ENCODE measurements around the gene SORT1. TPM values are rescaled to one million over a fixed set of nuclear protein-coding genes. Genes with fewer than 3 reads are reported as not detected.

Gene SORT1
- polyA plus RNA-seq, 1 of the 3 experiments (the other 2 are of a cell fraction) = 8.5 TPM

DNA sequence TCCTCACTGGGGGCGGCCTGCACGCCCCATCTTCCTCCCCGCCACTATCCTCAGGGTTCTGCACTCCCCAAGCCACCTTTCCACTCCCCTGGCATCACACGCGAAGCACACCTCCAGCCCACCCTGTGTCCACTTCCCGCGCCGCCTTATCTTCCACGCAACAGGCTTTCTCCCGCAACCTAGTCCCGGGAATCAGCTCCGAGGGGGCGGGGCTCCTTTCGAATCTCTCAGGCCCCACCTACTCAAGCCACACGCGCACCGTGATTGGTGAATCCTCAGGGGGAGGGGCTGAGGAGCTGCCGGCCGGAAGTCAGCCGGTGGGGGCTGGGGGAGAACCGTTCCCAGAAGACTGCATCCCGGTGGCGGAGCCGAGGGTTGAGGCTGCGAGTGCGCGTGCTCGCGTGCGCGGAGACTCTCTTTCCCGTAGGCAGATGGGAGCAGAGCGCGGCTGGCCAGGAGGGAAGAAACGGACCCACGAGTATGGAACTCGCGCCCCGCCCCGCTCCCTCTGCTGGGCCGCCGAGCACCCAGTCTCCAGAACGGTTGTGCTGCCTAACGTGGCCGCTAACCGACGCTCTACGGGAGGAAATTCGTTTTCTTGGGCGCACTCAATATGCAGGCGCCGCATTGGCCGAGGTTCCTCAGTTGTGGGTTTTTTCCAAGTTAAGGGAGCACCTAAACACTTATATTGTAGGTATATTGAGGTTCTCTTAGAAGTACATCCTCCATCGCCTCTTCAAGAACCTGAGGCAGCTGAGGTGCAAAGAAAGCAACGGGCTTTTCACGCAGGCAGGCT, 114.6 kb downstream of the SORT1 start, which contains the start of gene PSRC1 (continued):
- TF ChIP-seq CHD2 (IDR thresholded peaks at IDR 0.05; ENCODE audit: low read length, partially characterized antibody) (peak; percentile 73), JUND (IDR thresholded peaks at IDR 0.05) (no peak), RXRA (IDR thresholded peaks at IDR 0.05; ENCODE audit: borderline replicate concordance, low read depth) (no peak), NRF1 (IDR thresholded peaks at IDR 0.05; ENCODE audit: low read depth, low read length) (peak; percentile 67), EP300 (IDR thresholded peaks at IDR 0.05; ENCODE audit: borderline replicate concordance in 1 of 2, low read depth in 1 of 2, low read length in 1 of 2) (no peak; a peak in 1 of 4 replicates), MEF2A (IDR thresholded peaks at IDR 0.05; ENCODE audit: borderline replicate concordance, low read depth) (no peak), FOXJ3 (CRISPR knock-in tag; IDR thresholded peaks at IDR 0.05) (no peak), FOXM1 (IDR thresholded peaks at IDR 0.05; ENCODE audit: low read depth) (no peak), SIN3A (IDR thresholded peaks at IDR 0.05; ENCODE audit: borderline replicate concordance, low read depth, low read length) (peak; percentile 4; the same call in 1 of the 2 replicates), TEAD4 (IDR thresholded peaks at IDR 0.05; ENCODE audit: borderline replicate concordance, insufficient read depth) (no peak), RCOR1 (IDR thresholded peaks at IDR 0.05; ENCODE audit: low read length) (no peak), NFIC (IDR thresholded peaks at IDR 0.05; ENCODE audit: borderline replicate concordance) (no peak), EZH2phosphoT487 (IDR thresholded peaks at IDR 0.05; ENCODE audit: borderline replicate concordance, low read depth) (no peak), ELF1 (IDR thresholded peaks at IDR 0.05) (peak; percentile 72; the same call in 1 of the 2 replicates)
- TF ChIP-seq, protein P1, sequence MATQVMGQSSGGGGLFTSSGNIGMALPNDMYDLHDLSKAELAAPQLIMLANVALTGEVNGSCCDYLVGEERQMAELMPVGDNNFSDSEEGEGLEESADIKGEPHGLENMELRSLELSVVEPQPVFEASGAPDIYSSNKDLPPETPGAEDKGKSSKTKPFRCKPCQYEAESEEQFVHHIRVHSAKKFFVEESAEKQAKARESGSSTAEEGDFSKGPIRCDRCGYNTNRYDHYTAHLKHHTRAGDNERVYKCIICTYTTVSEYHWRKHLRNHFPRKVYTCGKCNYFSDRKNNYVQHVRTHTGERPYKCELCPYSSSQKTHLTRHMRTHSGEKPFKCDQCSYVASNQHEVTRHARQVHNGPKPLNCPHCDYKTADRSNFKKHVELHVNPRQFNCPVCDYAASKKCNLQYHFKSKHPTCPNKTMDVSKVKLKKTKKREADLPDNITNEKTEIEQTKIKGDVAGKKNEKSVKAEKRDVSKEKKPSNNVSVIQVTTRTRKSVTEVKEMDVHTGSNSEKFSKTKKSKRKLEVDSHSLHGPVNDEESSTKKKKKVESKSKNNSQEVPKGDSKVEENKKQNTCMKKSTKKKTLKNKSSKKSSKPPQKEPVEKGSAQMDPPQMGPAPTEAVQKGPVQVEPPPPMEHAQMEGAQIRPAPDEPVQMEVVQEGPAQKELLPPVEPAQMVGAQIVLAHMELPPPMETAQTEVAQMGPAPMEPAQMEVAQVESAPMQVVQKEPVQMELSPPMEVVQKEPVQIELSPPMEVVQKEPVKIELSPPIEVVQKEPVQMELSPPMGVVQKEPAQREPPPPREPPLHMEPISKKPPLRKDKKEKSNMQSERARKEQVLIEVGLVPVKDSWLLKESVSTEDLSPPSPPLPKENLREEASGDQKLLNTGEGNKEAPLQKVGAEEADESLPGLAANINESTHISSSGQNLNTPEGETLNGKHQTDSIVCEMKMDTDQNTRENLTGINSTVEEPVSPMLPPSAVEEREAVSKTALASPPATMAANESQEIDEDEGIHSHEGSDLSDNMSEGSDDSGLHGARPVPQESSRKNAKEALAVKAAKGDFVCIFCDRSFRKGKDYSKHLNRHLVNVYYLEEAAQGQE (IDR thresholded peaks at IDR 0.05; ENCODE audit: low read depth, low read length) = 0 out of 2 replicates have a peak, but pooled peaks have one; percentile 28
- TF ChIP-seq, protein P2, sequence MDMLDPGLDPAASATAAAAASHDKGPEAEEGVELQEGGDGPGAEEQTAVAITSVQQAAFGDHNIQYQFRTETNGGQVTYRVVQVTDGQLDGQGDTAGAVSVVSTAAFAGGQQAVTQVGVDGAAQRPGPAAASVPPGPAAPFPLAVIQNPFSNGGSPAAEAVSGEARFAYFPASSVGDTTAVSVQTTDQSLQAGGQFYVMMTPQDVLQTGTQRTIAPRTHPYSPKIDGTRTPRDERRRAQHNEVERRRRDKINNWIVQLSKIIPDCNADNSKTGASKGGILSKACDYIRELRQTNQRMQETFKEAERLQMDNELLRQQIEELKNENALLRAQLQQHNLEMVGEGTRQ (IDR thresholded peaks at IDR 0.05; ENCODE audit: borderline replicate concordance, low read depth, low read length) = no peak
